Spinal cord (tissue), 10 donors: ENCODE results near the gene NCKAP5. TPM values are rescaled to one million over a fixed set of nuclear protein-coding genes. Genes with fewer than 3 reads are reported as not detected.

Experiments
- DNase-seq, 6 donors: peaks; one replicate each; pipeline versions ENCODE4 v3.0.0 to v3.0.0-alpha.2; 2013 to 2015; ENCODE audit warnings: low spot score in 6 of 6, low read depth in 4 of 6
- H3K27ac ChIP-seq: one replicate; pipeline ENCODE4 v1.5.1; 2013; ENCODE audit warnings: low read depth, low read length, control low read depth
- H3K27me3 ChIP-seq: one replicate; pipeline ENCODE4 v1.6.1; 2013; ENCODE audit warnings: low read length; ENCODE audit not compliant: control insufficient read depth, insufficient read depth
- H3K36me3 ChIP-seq: one replicate; pipeline ENCODE4 v1.6.1; 2013; ENCODE audit warnings: low read length; ENCODE audit not compliant: control insufficient read depth, insufficient read depth
- H3K4me1 ChIP-seq: one replicate; pipeline ENCODE4 v1.6.1; 2013; ENCODE audit warnings: low read length; ENCODE audit not compliant: control insufficient read depth, insufficient read depth
- H3K4me3 ChIP-seq: one replicate; pipeline ENCODE4 v1.5.1; 2013; ENCODE audit warnings: low read depth, low read length, control low read depth
- H3K9me3 ChIP-seq: one replicate; pipeline ENCODE4 v1.6.1; 2013; ENCODE audit warnings: low read length; ENCODE audit not compliant: control insufficient read depth, insufficient read depth
- WGBS: methylation state at CpG from one replicate; pipeline ENCODE4 v1.1.5; 2013; ENCODE audit warnings: missing lambda C conversion rate; ENCODE audit not compliant: insufficient coverage; 5-methylcytosine and 5-hydroxymethylcytosine counted together
- polyA plus RNA-seq, 2 donors: library from polyadenylated mRNA; unstranded; fragments of 120-200 nt; gene quantifications; one replicate each; pipeline ENCODE4 v1.2.1, GENCODE V29; 2013; ENCODE audit not compliant: insufficient read length in 2 of 2
- total RNA-seq, 2 donors: library from RNA; depleted of rRNA in 1 of 2; stranded (reverse); fragments of 120-200 nt in 1 of 2; fragments of >200 nt in 1 of 2; gene quantifications; one replicate each; pipeline versions ENCODE4 v1.2.3 to v1.2.4, GENCODE V29; 2013 to 2014
- donor health status: healthy.

The NCKAP5 gene
- total and polyA plus RNA-seq, 4 donors = 8.9 to 17.7 (median 11.6) TPM

DNA sequence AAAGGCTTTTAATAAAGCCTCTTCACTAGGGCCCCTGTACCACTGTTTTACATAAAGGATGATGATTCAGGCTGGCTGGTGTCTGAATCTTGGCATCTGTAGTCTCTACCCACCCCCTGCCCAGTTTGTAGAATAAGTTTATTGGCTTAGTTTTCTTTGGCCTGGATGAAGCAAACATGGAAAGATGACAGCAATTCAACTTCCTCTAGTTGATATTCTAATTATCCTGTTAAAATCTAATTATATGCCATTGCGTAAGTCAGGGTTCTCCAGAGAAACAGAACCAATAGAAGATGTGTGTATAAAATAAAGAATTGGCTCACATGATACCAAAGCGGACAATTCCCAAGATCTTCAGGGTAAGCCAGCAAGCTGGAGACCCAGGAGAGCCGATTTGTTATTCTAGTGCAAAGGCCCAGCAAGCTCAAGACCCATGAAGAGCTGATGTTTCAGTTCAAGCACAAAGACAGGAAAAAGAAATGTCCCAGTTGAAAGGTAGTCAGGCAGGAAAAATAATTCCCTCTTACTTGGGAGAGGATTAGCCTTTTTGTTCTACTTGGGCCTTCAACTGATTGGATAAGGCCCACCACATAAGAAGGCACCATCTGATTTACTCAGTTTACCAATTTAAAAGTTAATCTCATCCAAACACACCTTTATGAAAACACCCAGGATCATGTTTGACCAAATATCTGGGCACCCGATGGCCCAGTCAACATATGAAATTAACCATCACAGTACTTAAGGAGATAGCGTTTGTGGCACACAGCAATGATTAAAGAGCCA, 815.6 kb downstream of the NCKAP5 start:
- DNase-seq = peak in 1 of 6 donors; percentile 36
- 89% methylated on average over 2 of the region's 5 CpGs for WGBS

DNA sequence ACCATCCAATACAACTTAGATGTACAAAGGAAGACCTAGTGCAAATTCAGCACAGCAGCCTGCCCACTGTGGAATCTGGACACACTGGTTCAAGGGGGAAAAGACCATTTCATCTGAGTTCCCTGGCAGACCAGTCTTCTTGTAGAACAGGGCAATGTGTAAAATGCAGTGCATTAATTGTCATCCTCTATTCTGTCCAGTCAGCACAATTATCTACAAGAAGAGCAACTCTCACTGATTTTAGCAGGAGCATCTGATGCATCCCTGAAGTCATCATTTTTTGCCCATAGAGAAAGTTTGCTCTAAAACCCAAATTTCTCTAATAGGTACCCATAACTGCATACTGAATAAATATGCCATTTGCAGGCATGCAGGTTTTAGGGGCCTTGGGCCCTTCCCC, 816.4 kb downstream of the NCKAP5 start:
- Histone ChIP-seq H3K4me1 (peaks cover 3% of the 10 kb centered on the region), H3K27me3 (no peaks in the 10 kb centered on the region), H3K9me3 (no peaks in the 10 kb centered on the region), H3K36me3 (no peaks in the 10 kb centered on the region), H3K27ac (no peak overlapping the region), H3K4me3 (no peak overlapping the region)
- DNase-seq = no peak

More for the DNA sequence above, 815.6 kb downstream of the NCKAP5 start:
- Histone ChIP-seq H3K27ac (no peak overlapping the region), H3K9me3 (no peaks in the 10 kb centered on the region), H3K27me3 (no peaks in the 10 kb centered on the region), H3K4me1 (peaks cover 3% of the 10 kb centered on the region), H3K4me3 (no peak overlapping the region), H3K36me3 (no peaks in the 10 kb centered on the region)

DNA sequence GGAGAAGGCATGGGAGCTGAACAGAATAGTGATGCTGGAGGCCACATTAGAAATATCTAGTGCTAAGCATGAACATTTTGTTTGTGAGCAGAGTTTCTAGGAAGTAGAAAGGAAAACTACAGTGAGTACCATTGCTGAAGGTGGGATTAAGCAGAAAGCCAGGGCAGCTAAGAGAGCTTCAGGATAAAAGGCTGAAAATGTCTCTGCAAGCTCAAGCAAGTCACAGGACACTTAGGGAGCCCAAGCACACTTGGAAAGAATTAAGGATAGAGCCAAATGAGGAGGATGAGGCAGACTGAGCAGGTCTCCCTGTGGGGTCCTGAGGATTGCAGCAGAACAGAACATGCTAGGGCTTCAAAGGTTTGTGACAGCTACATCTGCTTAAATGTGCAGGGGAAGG, 817.7 kb downstream of the NCKAP5 start:
- Histone ChIP-seq H3K36me3 (no peaks in the 10 kb centered on the region), H3K4me1 (peaks cover 3% of the 10 kb centered on the region), H3K27ac (no peak overlapping the region), H3K9me3 (no peaks in the 10 kb centered on the region), H3K4me3 (no peak overlapping the region), H3K27me3 (no peaks in the 10 kb centered on the region)
- DNase-seq = no peak

DNA sequence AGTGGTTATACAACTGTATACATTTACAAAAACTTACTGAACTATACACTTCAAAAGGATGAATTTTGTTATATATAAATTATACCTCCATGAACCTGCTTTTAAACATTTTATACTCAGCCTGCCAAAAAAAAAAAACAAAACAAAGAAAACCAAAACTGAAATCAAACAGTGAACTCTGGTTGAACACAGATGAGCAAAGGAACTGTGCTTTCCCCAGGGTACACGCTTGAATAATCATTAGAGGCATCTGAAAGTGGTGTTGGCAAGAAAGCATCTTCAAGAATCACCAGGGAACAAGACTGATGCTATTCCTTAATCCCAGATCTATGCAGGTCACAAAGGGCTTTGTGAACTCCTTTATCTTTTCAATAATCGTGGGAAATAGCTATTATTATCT, 821.2 kb downstream of the NCKAP5 start:
- no peak overlapping the region for H3K4me3 ChIP-seq
- no peaks in the 10 kb centered on the region for H3K36me3 ChIP-seq
- 83% methylated on average over 1 of the region's 2 CpGs for WGBS
- H3K27ac ChIP-seq = no peak overlapping the region
- peaks cover 2% of the 10 kb centered on the region for H3K4me1 ChIP-seq
- H3K27me3 ChIP-seq = no peaks in the 10 kb centered on the region
- H3K9me3 ChIP-seq = no peaks in the 10 kb centered on the region
- no peak for DNase-seq

DNA sequence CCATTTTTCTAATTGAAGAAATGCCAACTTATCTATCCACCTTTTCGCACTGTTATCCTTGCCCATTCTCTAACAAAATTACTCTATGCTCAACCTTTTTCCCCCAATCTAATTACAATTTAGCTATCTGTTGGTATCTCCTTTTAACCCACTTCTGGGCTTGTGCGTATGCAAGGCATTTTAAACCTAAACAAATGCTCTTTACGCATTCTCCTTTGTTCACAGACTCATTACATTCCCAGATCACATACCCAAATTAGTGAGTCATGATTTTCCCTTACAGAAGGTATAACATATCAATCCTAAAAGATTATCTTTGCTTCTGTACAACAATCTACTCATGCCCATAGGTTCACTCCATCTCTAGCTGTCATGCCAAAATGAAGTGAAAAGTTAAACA, 826.5 kb downstream of the NCKAP5 start:
- Histone ChIP-seq H3K4me1 (no peaks in the 10 kb centered on the region), H3K27ac (no peak overlapping the region), H3K36me3 (no peaks in the 10 kb centered on the region), H3K4me3 (no peak overlapping the region), H3K9me3 (no peaks in the 10 kb centered on the region), H3K27me3 (no peaks in the 10 kb centered on the region)
- WGBS = 100% methylated on average over 3 of the region's 3 CpGs
- no peak for DNase-seq

DNA sequence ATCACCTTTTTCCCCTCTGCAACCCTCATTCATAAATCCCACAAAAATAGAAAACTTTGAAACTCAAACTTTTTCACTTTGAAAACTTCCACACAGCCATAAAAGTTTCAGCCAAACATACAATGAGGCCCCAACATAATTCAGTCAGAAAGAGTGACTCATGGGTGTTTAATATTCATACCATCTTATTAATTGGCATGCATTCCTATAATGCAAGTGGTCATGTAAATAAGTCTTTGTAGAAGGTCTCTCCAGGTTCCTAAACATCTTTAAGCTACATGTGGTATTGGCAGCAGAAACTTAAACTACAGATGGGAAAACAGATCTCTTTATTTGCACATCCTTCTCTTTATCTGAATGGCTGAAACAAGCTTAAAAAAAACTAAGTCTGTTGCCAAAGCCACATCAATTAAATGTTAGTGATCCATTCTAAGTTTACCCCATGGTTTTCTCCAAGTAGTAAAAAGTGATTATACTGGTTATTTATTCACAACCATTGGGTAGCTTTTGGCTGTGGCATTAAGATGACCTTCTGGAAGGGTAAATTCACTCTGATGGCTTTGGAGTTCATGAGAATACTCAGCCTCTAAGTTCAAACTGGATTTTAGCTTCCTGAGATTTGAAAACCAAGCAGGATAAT, 828.1 kb downstream of the NCKAP5 start:
- DNase-seq = peak in 2 of 6 donors; percentile 51 to 87
- H3K9me3 ChIP-seq = no peaks in the 10 kb centered on the region
- no peaks in the 10 kb centered on the region for H3K36me3 ChIP-seq

DNA sequence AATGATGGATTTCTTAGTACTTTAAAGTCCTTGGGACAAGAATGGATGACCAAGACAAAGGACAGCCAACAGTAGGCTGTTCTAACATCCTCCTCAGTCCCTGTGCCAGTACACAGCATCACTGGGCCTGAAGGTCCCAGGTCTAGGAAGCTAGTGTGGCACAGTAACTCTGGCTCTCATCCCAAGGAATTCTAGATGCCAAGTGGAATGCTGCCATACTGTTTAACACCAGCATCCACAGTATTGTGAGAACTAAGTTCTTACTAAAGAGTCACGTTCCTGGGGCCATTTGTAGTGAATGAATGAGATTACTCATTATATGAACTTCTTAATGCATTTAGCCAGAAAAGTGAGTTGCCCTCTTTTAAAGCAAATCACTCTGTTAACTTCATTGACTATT, 830.0 kb downstream of the NCKAP5 start:
- Histone ChIP-seq H3K4me1 (no peaks in the 10 kb centered on the region), H3K4me3 (no peak overlapping the region), H3K27ac (no peak overlapping the region), H3K9me3 (no peaks in the 10 kb centered on the region), H3K27me3 (no peaks in the 10 kb centered on the region), H3K36me3 (no peaks in the 10 kb centered on the region)
- no CpG with 5 or more reads among the region's 1 CpG for WGBS
- DNase-seq = peak in 4 of 6 donors; percentile 46 to 83 (median 61)

More for the DNA sequence above, 828.1 kb downstream of the NCKAP5 start:
- H3K27me3 ChIP-seq = no peaks in the 10 kb centered on the region
- no peak overlapping the region for H3K4me3 ChIP-seq
- no peaks in the 10 kb centered on the region for H3K4me1 ChIP-seq
- no peak overlapping the region for H3K27ac ChIP-seq

DNA sequence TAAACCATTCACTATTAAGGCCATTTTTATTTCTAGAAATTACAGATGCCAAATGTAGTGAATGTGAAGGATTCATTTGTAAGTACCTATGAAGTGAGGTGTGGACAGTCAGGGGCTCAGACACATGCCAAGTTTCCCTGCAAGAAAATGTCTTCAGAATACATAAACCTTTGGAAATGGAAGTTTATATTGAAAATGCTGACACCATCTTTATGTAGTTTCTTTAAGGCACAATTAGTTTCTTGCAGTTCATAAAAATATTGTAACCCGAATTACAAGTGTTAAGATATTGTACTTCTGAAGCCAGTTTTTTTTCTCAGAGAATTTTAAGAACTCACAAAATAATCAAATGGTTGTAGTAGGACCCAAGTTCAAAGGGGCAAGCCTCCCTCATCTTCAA, 832.2 kb downstream of the NCKAP5 start:
- peaks cover 4% of the 10 kb centered on the region for H3K36me3 ChIP-seq
- no peaks in the 10 kb centered on the region for H3K4me1 ChIP-seq
- no peak overlapping the region for H3K27ac ChIP-seq
- WGBS = no CpG with 5 or more reads among the region's 1 CpG
- no peaks in the 10 kb centered on the region for H3K9me3 ChIP-seq
- H3K27me3 ChIP-seq = no peaks in the 10 kb centered on the region
- DNase-seq = no peak
- H3K4me3 ChIP-seq = no peak overlapping the region

DNA sequence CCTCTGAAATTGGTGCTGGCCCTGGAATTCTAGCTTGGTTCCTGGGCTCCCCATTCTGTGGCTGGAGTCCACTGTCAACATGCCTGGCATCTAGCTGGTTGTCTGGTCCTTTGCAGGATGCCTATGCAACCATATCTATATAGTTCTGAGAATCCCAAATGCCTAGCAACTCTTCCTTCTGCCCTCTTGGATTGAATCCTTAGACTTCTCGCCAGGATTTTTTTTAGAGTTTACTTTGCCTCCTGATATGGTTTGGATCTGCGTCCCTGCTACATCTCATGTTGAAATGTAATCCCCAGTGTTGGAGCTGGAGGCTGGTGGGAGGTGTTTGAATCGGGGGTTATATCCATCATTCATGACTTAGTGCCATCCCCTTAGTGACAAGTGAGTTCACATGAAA, 833.3 kb downstream of the NCKAP5 start:
- H3K27me3 ChIP-seq = no peaks in the 10 kb centered on the region
- peaks cover 4% of the 10 kb centered on the region for H3K36me3 ChIP-seq
- no peaks in the 10 kb centered on the region for H3K4me1 ChIP-seq
- 100% methylated on average over 1 of the region's 3 CpGs for WGBS
- H3K27ac ChIP-seq = no peak overlapping the region
- H3K4me3 ChIP-seq = no peak overlapping the region
- DNase-seq = peak in 1 of 6 donors; percentile 50
- H3K9me3 ChIP-seq = no peaks in the 10 kb centered on the region

DNA sequence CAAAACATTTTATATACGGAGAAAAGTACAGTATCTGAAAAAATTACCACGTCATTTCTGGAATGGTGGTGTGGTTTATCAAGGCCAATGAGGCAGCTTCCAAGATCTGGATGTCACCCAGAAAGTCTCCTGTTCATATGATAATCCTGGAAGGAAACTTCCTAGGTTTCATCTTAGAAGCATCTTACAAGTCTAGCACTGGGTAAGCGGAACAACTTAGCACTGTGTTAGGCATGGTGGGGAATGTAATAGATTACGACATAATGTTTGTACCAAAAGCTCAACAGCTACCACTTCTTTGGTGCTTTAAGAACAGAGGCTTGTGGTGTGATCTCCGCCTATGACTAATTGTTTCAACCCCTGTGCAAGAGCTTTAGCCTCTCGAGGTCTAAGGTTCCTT, 835.2 kb downstream of the NCKAP5 start:
- 85% methylated on average over 2 of the region's 6 CpGs for WGBS
- no peak for DNase-seq
- no peak overlapping the region for H3K4me3 ChIP-seq

More for the DNA sequence above, 835.2 kb downstream of the NCKAP5 start:
- Histone ChIP-seq H3K27ac (no peak overlapping the region), H3K36me3 (peaks cover 6% of the 10 kb centered on the region), H3K4me1 (no peaks in the 10 kb centered on the region), H3K27me3 (no peaks in the 10 kb centered on the region), H3K9me3 (no peaks in the 10 kb centered on the region)
